ENCODE measurements around the gene IL12RB2.
A peak's percentile ranks its signal among the peaks of the same experiment; 100 is the strongest.

The IL12RB2 gene

DNA sequence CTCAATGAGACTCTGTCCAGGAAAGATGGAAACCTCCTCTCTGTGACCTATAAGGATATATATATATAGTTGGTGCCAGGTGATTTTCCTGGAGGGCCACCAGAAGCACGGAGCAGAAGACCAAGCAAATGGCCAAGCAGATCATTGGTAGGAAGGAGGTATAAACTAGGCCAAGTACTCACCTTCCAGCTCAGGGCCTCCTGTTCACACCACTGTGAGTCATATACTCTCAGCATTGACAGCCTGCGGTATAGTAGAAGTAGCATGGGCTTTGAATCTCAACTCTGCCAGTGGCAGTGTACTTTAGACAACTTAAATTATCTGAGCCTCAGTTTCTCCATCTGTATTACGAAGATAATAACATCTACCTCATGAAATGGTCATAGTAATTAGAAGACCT is 15.4 kb downstream of the IL12RB2 start:
- Histone ChIP-seq H3K9me3 (ENCODE audit: severe bottlenecking) (no peaks in the 10 kb centered on the region), H3K4me3 (ENCODE audit: severe bottlenecking) (no peak overlapping the region), H3K27ac (ENCODE audit: poor library complexity, severe bottlenecking) (no peak overlapping the region), H3K4me1 (ENCODE audit: insufficient read depth, poor library complexity, severe bottlenecking) (peaks cover 8% of the 10 kb centered on the region), H3K27me3 (ENCODE audit: insufficient read depth, poor library complexity, severe bottlenecking) (no peaks in the 10 kb centered on the region), H3K36me3 (ENCODE audit: low read depth) (no peaks in the 10 kb centered on the region)
- ATAC-seq (ENCODE audit: low read depth) (no peak), DNase-seq (ENCODE audit: low spot score) (no peak)
- TF ChIP-seq, protein P1, sequence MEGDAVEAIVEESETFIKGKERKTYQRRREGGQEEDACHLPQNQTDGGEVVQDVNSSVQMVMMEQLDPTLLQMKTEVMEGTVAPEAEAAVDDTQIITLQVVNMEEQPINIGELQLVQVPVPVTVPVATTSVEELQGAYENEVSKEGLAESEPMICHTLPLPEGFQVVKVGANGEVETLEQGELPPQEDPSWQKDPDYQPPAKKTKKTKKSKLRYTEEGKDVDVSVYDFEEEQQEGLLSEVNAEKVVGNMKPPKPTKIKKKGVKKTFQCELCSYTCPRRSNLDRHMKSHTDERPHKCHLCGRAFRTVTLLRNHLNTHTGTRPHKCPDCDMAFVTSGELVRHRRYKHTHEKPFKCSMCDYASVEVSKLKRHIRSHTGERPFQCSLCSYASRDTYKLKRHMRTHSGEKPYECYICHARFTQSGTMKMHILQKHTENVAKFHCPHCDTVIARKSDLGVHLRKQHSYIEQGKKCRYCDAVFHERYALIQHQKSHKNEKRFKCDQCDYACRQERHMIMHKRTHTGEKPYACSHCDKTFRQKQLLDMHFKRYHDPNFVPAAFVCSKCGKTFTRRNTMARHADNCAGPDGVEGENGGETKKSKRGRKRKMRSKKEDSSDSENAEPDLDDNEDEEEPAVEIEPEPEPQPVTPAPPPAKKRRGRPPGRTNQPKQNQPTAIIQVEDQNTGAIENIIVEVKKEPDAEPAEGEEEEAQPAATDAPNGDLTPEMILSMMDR (IDR thresholded peaks at IDR 0.05; ENCODE audit: poor library complexity, severe bottlenecking), result no peak

DNA sequence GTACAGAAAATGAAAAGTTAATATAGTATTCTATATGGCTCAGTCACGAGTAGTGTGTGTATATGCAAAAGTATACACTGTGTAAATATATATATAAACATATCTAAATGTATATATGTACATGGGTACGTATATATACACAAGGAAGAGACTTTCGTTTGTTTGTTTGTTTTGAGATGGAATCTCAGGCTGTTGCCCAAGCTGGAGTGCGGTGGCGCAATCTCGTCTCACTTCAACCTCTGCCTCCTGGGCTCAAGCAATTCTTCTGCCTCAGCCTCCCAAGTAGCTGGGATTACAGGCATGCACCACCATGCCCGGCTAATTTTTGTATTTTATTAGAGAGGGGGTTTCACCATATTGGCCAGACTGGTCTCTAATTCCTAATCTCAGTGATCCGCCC is 16.4 kb downstream of the IL12RB2 start:
- H3K27ac ChIP-seq (ENCODE audit: poor library complexity, severe bottlenecking), result no peak overlapping the region
- TF ChIP-seq, protein P1 (IDR thresholded peaks at IDR 0.05; ENCODE audit: poor library complexity, severe bottlenecking), result no peak
- ATAC-seq (ENCODE audit: low read depth), result no peak
- H3K36me3 ChIP-seq (ENCODE audit: low read depth), result no peaks in the 10 kb centered on the region
- H3K4me1 ChIP-seq (ENCODE audit: insufficient read depth, poor library complexity, severe bottlenecking), result peaks cover 14% of the 10 kb centered on the region
- no peaks in the 10 kb centered on the region for H3K27me3 ChIP-seq (ENCODE audit: insufficient read depth, poor library complexity, severe bottlenecking)
- H3K4me3 ChIP-seq (ENCODE audit: severe bottlenecking), result no peak overlapping the region
- no peak for DNase-seq (ENCODE audit: low spot score)
- H3K9me3 ChIP-seq (ENCODE audit: severe bottlenecking), result no peaks in the 10 kb centered on the region

DNA sequence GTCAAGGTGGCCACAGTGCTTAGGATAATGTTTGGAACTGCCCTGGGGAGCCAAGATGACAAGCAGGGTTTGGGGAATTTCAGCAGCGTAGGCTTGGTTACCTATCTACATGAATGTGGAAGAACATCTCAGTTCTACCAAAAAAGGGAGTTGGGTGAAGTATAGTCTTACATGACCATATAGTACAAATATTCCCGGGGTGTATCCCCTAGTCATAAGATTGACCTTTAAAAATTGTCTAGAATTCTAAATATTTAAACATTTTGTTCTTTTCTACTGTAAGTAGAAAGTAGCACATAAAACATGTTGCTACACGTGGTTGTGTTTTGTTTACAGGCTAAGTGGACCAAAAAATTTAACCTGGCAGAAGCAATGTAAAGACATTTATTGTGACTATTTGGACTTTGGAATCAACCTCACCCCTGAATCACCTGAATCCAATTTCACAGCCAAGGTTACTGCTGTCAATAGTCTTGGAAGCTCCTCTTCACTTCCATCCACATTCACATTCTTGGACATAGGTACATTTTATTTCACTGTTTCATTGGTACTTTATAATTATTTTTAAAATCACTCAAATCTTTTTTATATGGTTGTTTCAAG is 20.3 kb downstream of the IL12RB2 start:
- TF ChIP-seq, protein P1 (IDR thresholded peaks at IDR 0.05; ENCODE audit: poor library complexity, severe bottlenecking), result no peak
- Histone ChIP-seq H3K4me1 (ENCODE audit: insufficient read depth, poor library complexity, severe bottlenecking) (peaks cover 19% of the 10 kb centered on the region), H3K27ac (ENCODE audit: poor library complexity, severe bottlenecking) (peak overlapping the region; percentile 76), H3K27me3 (ENCODE audit: insufficient read depth, poor library complexity, severe bottlenecking) (no peaks in the 10 kb centered on the region), H3K36me3 (ENCODE audit: low read depth) (no peaks in the 10 kb centered on the region), H3K9me3 (ENCODE audit: severe bottlenecking) (no peaks in the 10 kb centered on the region), H3K4me3 (ENCODE audit: severe bottlenecking) (no peak overlapping the region)
- no peak for DNase-seq (ENCODE audit: low spot score)
- ATAC-seq (ENCODE audit: low read depth), result peak; percentile 94

DNA sequence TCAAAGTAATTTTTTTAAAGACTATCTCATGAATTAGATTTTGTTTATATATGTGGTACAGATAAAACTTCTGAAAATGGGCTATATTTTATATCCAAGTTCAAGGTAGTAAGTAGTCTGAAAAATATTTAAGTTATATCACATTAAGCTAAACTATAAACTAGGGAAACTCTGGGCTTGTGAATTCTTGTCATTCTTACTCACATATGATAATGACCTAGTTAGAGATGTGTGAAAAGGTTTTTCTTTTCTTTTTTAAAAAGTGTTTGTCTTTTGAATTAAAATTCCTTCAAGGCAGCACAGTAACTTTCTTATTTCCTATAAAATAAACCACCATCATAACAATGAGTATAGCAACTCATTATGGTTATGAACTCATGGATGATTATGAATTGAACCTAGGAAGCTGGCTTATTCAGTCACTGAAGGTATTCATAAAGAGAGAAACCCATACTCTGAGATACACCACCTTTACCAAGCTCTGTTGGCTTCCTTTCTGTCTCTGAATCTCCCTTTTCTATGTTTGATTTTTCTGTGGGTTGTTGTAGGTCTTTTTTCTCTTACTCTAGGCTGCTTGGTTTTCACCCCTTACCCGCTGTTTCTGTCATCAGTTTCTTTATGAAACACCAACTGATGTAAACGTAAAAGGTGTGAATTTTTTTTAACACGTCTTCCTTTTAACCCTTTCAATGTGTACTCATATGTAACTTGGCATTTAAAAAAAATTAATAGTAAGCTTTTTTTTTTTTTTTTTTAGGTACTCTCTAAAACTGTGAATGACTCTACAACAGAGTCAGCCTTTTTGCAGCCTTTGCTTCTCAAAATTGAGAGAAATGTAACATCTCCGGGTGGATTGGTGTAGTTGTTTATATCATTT is 25.2 kb downstream of the IL12RB2 start:
- Histone ChIP-seq H3K4me1 (ENCODE audit: insufficient read depth, poor library complexity, severe bottlenecking) (peaks cover 25% of the 10 kb centered on the region), H3K36me3 (ENCODE audit: low read depth) (no peaks in the 10 kb centered on the region), H3K4me3 (ENCODE audit: severe bottlenecking) (no peak overlapping the region), H3K27ac (ENCODE audit: poor library complexity, severe bottlenecking) (peak overlapping the region; percentile 43), H3K9me3 (ENCODE audit: severe bottlenecking) (no peaks in the 10 kb centered on the region), H3K27me3 (ENCODE audit: insufficient read depth, poor library complexity, severe bottlenecking) (no peaks in the 10 kb centered on the region)
- ATAC-seq (ENCODE audit: low read depth) (no peak), DNase-seq (ENCODE audit: low spot score) (no peak)
- TF ChIP-seq, protein P1 (IDR thresholded peaks at IDR 0.05; ENCODE audit: poor library complexity, severe bottlenecking), result no peak

DNA sequence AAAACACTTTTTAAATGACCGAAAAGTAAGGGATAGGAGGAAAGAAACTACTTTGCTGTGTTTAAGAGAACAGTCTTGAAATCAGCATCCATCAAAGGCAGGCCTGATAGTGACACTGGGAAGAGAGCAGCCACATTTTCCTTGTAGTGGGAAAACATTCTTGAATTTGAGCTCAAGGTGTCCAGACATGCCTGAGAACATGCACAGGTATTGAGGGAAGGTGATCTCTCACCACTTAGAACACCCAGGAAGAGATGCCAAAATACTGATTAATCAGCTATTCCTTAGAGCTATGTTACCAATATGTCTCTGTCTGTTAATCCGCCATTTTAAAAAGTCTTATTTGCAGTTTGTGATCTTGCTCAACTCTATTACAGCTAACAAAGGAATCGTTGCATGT is 25.9 kb downstream of the IL12RB2 start:
- peaks cover 17% of the 10 kb centered on the region for H3K4me1 ChIP-seq (ENCODE audit: insufficient read depth, poor library complexity, severe bottlenecking)
- H3K27me3 ChIP-seq (ENCODE audit: insufficient read depth, poor library complexity, severe bottlenecking), result no peaks in the 10 kb centered on the region
- H3K27ac ChIP-seq (ENCODE audit: poor library complexity, severe bottlenecking), result peak overlapping the region; percentile 43
- no peaks in the 10 kb centered on the region for H3K36me3 ChIP-seq (ENCODE audit: low read depth)
- no peak overlapping the region for H3K4me3 ChIP-seq (ENCODE audit: severe bottlenecking)
- DNase-seq (ENCODE audit: low spot score), result no peak
- peak; percentile 85 for ATAC-seq (ENCODE audit: low read depth)
- no peaks in the 10 kb centered on the region for H3K9me3 ChIP-seq (ENCODE audit: severe bottlenecking)
- TF ChIP-seq, protein P1 (IDR thresholded peaks at IDR 0.05; ENCODE audit: poor library complexity, severe bottlenecking), result no peak
